ENCODE data around the gene PPP2R3B. TPM values are rescaled to one million over a fixed set of nuclear protein-coding genes. Genes with fewer than 3 reads are reported as not detected.
"Not testable (repeated sequence)": the region's sequence is repeated elsewhere in the genome, so short reads cannot be mapped to it uniquely, and the experiment has no call there.

The PPP2R3B gene
- total RNA-seq, 1 donor from 2014 or later = 34.9 TPM

DNA sequence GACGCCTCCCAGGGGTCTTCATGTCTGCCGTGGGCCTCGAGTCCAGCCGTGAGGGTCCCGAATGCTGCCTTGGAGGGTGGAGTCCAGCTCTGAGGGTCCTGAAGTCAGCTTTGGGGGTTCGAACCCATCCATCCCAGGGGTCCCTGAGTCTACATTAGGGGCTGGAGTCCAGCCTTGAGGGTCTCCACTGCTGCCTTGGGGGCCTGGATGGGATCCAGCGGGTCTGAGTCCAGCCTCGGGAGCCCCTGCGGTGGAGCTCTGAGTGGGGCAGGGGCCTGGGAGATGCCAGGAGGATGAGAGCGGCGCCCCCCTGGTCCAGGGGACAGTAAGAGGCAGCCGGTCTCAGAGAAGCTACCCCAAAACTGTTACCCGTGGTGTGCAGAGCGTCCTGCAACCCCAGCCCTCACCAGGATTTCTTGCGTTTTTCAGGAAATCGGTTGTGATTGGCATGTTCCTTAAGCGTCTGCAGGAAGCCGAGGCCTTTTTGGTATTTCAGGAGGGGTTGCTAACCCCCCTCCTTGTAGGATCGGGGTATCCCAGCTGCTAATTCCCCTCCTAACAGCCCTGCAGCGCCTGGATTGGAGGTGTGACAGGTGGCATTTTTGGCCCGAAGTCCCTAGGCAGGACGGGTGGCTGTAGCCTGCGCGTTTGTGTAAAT lies 66.5 kb downstream of the PPP2R3B start:
- intact Hi-C loops (cut with micrococcal nuclease) = loop anchor here (5.0 kb wide), 1 partner anchor 837 kb away; no protein-coding TSS in a partner anchor

- intact Hi-C loops (cut with micrococcal nuclease) = loop anchor here (5.0 kb wide), 1 partner anchor 838 kb away; no protein-coding TSS in a partner anchor
These were observed 67.1 kb downstream of the PPP2R3B start for GRCh38 chrX:319579-320125.

DNA sequence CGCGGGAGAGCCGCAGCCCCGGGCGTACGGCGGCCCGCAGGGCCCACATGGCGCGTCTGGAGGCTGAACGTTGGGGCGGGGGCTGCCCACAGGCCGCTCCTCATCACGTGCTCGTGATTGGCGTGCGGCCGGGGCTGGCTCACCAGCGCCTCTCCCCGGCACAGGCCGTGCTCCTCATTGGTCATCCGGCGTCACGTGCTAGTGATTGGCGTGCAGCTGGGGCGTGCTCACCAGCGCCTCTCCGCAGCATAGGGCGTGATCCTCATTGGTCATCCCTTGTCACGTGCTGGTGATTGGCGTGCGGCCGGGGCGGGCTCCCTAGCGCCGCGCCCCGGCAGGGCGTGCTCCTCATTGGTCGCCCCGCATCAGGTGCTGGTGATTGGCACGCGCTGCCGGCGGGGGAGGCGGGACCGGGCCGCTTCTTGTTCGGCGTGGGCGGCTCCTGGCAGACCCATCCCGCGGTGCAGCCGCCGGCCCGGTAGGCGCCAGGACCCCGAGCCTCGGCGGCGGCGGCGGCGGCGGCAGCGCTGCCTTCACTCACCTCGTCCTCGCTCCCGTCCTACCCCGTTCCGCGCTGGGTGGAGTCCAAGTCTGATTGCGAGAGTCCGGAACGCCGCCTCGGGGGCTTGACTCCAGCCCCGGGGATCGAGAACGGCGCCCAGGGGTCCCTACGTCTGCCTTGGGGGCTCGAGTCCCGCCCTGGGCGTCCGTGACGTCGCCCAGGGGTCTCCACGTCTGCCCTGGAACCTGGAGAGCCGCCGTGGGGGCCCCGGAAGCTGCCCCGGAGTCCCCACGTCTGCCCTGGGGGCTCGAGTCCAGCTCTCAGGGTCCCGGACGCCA lies 67.7 kb downstream of the PPP2R3B start, which contains the start of gene GTPBP6:
Gene GTPBP6 (minus strand): TSS at position 58 of the 840 bp plus-strand sequence. CDS start 9 bp downstream, at position 49.
- intact Hi-C loops (cut with micrococcal nuclease) = loop anchor here (1.0 kb wide), 3 partner anchors 36 to 1073 kb away; partner anchors contain the start of gene SLC25A6

DNA sequence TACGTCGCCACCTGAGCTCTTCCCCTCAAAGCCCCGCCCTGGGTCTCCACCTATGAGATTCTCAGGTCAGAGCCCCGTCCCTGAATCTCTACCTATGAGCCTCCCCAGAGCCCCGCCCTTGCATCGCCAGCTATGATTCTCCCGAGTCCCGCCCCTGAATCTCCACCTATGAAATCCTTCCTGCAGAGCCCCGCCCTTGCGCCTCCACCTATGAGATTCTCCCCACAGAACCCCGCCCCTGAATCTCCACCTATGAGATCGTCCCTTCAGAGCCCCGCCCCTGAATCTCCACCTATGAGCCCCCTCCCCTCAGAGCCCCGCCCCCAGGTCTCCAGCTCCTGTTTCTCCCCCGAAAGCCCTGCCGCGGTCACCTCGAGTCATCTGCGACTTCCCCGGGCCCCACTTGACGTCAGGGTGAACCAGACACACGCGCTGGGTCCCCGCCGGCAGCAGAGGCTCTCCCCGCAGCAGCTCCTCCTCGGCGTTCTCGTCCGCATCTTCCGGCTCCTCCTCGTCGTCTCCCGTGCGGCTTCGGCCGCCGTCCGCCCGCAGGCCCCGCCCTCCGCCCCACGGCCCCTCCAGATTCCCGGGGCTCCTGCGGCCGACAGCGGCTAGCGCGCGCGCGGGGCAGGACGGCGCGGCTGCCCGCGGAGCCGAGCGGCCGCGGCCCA lies 68.5 kb downstream of the PPP2R3B start:
- intact Hi-C loops (cut with micrococcal nuclease) = loop anchor here (1.0 kb wide), 3 partner anchors 35 to 1074 kb away; partner anchors contain the start of gene SLC25A6

- intact Hi-C loops (cut with micrococcal nuclease) = loop anchor here (1.0 kb wide), 3 partner anchors 34 to 1075 kb away; partner anchors contain the start of gene SLC25A6
These were observed 69.2 kb downstream of the PPP2R3B start for GRCh38 chrX:317424-318067.

- intact Hi-C loops (cut with micrococcal nuclease) = no loop called here
These were observed 70.1 kb downstream of the PPP2R3B start for GRCh38 chrX:316351-317325.

DNA sequence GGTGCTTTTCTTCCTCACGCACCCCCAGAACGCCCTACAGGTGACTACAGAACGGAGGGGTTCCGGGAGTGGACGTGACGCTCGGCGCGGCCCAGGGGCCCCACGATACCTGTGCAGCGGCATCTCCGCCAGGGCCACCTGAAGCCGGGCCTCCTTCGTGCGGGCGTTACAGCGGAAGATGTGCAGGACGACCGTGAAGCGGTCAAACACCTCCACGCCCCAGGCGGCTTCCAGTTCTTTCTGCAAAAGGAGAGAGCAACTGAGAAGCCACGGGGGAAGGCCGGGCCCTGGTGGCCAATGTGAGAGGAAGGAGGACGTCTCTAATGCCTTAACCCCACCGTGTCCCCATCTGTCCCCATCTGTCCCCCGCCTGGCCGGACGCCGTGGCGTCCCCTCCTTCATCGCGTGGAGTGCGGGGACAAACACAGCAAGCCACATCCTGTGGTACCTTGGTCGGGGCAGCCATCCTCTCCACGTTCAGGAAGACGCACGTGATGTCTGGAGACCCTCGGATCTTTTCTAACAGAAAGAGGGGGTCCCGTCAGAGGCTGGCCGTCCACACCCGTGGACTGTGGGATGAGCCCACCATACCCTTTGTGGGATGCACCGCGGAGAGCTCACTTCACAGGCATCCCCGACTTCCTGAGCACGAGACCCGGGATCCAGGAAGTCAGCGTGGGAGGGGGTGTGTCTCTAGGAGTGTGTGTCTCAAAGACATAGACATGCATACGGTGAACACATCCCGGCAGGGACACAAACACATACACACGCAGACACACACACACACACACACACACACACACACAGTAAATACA lies 71.7 kb downstream of the PPP2R3B start:
- intact Hi-C loops (cut with micrococcal nuclease) = no loop called here

DNA sequence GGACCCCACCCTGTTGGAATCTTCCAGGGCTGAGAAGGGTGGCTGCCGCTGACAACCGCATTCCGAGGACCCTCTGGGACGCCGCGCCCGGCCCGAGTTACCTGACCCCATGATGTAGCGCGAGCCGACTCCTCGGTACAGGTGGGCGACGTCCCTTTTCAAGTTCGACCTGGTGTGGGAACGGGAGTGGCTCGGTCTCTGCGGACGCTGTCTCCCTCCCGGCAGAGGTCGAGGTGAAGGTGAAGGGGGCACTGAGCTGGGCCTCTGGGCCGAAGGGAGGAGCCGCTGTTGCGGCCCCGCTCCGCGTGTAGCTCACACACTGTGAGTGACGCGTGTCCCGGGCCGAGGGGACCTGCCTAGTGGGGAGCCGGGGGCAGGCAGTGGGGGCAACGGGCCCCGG lies 72.7 kb downstream of the PPP2R3B start:
- intact Hi-C loops (cut with micrococcal nuclease) = no loop called here

- intact Hi-C loops (cut with micrococcal nuclease) = no loop called here
These were observed 73.2 kb downstream of the PPP2R3B start for GRCh38 chrX:313546-313945.

- intact Hi-C loops (cut with micrococcal nuclease) = no loop called here
These were observed 73.9 kb downstream of the PPP2R3B start for GRCh38 chrX:312621-313331.

DNA sequence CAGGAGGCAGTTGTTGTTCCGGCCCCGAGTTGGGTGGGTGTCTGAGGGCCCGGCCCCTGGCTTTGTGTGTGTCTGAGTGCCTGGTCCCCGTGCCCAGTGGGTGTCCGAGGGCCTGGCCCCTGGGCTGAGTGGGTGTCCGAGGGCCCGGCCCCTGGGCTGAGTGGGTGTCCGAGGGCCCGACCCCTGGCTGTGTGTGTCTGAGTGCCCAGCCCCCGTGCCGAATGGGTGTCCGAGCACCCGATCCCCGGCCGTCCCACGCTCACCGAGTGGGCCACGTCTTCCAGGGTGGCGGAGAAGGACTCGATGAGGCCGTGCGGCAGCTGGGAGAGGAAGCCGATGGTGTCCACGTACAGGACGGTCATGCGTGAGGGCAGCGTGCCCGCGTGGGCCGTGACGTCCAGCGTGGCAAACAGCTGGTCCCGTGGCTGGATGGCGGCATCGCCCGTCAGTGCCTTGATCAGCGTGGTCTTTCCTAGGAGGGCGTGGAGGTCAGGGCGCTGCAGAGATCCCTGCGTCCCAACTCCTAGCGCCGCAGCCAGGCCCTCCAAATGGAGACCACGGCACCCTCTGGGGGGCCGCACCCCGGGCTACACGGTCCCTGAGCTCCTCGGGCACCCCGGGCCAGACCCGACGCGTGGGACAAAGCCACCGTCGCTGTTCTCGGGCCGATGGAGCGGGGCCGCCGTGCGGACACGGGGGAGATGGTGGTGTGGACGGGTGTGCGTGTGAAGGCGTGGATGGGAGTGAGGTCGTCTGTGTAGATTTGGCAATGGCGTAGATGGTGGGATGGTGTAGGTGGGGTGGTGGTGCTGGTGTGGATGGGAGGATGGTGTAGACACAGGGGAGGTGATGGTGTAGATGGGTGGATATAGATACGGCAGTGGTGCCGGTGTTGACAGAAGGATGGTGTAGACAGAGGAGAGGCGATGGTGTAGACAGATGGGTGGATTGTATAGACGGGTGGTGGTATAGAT lies 75.3 kb downstream of the PPP2R3B start:
- intact Hi-C loops (cut with micrococcal nuclease) = no loop called here

DNA sequence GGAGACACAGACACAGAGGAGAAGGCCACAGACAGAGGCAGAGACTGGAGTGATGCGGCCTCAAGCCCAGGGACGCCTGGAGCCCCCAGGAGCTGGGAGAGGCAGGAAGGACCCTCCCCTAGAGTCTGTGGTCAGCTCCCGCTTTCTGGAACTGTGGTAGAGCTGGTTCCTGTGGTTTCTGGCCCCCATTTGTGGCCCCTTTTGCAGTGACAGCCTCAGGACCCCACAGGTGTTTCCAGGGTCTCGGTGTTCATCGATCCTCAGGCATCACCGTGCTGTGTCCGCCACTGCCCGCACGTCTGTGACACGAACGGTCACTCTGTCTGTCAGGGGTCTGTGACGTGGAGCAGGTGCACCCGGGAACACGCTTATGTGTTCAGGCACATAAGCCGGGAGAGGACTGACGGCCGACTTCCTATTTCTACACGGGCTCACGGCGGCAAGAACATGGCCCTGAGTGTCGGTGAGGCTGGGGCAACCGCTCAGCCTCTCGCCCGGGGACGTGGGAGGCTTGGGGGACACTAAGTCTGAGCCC lies 76.0 kb downstream of the PPP2R3B start:
- intact Hi-C loops (cut with micrococcal nuclease) = no loop called here

DNA sequence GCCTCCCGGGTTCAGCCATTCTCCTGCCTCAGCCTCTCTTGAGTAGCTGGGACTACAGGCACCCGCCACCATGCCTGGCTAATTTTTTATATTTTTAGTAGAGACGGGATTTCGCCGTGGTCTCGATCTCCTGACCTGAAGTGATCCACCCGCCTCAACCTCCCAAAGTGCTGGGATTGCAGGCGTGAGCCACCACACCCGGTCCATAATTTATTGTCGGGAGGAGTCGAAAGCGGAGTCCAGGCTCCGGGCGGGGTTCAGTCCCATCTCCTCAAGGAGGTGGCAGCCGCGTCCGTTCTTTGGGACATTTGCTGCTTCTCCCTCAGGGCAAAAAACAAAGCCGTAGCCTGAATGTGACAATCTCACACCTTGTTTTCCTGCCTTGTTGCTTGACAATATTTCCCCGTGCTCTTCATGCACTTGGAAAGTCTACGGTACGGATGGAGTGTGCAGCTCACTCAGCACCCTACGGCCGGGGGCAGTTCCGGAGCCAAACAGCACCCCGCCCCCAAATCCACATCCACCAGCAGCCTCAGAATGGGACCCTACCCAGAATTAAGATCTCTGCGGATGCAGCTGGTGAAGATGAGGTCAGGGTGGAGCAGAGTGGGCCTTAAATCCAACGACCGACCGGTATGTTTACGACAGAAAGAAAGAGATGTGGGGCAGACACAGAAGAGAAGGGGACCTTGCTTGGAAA lies 77.7 kb downstream of the PPP2R3B start:
- intact Hi-C loops (cut with micrococcal nuclease) = no loop called here

- intact Hi-C loops (cut with micrococcal nuclease) = no loop called here
These were observed 79.2 kb downstream of the PPP2R3B start for GRCh38 chrX:307261-308111.

- intact Hi-C loops (cut with micrococcal nuclease) = not testable (repeated sequence)
These were observed 80.0 kb downstream of the PPP2R3B start for GRCh38 chrX:306614-307251.
